ENCODE results near the gene ZNF330.
"Not testable (repeated sequence)": the region's sequence is repeated elsewhere in the genome, so short reads cannot be mapped to it uniquely, and the experiment has no call there.

DNA sequence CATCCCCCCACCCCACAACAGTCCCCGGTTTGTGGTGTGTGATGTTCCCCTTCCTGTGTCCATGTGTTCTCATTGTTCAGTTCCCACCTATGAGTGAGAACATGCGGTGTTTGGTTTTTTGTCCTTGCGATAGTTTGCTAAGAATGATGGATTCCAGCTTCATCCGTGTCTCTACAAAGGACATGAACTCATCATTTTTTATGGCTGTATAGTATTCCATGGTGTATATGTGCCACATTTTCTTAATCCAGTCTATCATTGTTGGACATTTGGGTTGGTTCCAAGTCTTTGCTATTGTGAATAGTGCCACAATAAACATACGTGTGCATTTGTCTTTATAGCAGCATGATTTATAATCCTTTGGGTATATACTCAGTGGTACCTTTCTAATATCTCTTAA is 6.6 kb downstream of the ZNF330 start:
- TF ChIP-seq REST (IDR thresholded peaks at IDR 0.05; ENCODE audit: borderline replicate concordance); CTCF (IDR thresholded peaks at IDR 0.05; ENCODE audit: poor library complexity, severe bottlenecking); POLR2AphosphoS5 (IDR thresholded peaks at IDR 0.05); EZH2 (IDR thresholded peaks at IDR 0.05; ENCODE audit: borderline replicate concordance, insufficient read depth, low read length, poor library complexity, severe bottlenecking): not testable (repeated sequence)
